ENCODE measurements around the gene XCL2. TPM values are rescaled to one million over a fixed set of nuclear protein-coding genes. Genes with fewer than 3 reads are reported as not detected.
"Not testable (repeated sequence)": the region's sequence is repeated elsewhere in the genome, so short reads cannot be mapped to it uniquely, and the experiment has no call there.

Gene XCL2, protein sequence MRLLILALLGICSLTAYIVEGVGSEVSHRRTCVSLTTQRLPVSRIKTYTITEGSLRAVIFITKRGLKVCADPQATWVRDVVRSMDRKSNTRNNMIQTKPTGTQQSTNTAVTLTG
- total RNA-seq (2014; rRNA removed) = not detected in 2 replicates
- not detected for polyA plus RNA-seq (2012)

DNA sequence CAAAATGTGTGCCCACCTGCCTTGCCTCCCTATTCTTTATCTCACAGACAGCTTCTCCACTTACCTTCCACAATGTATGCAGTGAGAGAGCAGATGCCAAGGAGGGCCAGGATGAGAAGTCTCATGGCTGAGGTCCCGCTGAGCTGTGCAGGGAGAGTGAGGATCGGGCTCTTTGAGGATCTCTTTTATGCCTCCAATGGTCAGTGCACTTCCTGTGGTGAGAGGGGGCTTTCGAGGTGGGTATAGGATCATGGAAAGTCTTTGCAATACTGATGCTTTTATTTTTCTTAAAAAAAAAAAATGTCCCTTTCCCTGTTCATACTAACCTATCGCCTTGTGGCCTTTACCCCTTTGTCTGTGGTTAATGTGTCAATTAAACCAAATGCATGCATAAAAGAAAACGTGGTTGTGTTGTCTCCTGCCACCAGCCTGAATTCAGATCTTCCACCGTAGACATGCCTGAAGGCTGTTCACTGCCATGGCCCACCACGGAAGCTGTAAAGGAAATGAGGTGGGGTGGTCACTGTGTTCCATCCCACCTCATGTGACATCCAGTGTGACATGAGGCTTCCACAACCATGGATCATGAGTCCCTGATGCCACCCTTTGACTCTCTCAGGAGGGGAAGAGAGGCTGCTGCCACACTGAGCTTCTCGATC lies at the start of gene XCL2:
XCL2 (minus strand) TSS at position 158 of the 659 bp plus-strand sequence; CDS start at position 125, 33 bp downstream.
- DNase-seq (ENCODE audit: low read depth) = not testable (repeated sequence)

DNA sequence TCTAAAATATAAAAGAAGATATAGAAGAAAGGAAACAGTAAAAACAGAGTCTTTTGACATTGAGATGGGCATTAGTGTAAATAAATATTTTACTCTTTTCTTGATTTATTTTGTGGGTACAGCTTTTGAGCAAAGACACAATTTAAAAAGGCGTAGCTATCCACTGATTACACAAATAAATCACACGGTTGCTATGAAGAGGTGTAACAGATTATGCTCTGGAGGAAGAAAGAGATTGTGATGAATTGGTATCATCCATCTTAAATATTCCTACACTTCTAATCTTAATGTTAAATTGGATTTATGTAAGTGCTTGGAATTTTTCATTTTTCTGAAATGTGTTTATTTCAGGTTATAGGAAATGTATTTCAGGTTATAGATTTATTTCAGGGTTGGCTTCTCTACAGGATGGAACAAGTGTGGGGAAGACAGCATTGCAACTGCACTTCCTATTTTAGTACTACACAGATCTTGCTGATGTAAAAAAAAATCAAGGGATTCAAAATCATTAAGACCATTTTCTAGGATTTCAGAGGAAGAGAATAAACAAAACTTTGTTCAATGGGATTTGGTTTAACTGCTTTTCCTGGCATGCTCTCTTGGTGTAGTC lies 47.9 kb upstream of the XCL2 start:
- no peak for DNase-seq (ENCODE audit: low read depth)

DNA sequence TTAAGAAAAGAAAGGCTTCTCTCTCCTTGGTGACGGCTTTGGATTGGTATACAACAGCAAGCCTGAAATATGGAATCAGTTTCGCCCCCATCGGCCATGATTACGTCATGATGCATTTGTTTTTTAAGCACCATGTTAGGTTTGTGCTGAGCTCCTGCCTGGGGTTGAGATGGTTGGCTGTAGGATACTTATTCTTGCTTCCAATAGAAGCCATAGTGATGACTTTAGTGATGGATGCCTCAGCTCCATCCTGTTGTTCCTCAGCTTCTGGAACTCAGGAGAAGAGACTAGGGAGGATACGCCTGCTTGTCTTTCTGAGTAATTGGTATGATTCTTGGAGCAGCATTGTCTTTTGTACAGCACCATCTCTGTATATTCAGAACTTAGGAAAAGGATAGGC lies 47.3 kb upstream of the XCL2 start:
- no peak for DNase-seq (ENCODE audit: low read depth)

DNA sequence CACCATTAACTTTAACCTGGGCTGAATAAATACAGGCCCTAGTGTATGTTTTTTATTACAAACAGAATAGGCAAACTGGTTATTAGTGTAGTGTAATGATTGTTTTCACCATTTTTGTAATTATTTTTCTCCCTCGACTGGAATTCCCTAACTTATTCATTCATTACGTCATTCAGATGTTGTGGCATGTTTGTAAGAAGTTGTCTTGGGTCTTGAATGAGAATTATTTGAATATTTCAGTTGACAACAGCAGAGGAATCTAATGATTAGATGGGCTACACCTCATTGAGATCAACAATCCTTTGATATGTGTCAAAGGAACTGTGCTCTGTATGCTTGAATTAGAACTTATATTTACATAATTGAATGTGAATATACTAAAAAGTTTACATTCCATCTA lies 45.4 kb upstream of the XCL2 start:
- no peak for DNase-seq (ENCODE audit: low read depth)

DNA sequence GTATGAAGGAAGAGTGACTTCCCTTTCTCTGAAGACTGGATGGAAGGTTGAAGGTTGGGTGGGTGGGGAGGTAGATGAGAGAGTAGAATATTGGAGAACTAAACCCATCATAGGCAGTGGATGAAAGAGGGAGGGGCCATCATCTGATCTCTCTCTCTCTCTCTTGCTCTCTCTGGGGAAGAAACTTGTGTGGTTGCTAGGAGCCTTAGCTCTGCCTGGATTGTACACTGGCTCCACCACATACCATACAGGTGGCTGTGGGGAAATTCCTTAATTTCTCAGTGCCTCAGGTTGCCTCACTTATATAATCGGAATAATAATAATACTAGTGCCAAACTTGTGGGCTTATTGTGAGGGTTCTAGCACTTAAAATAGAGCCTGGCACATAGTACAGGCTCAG lies 42.1 kb upstream of the XCL2 start:
- DNase-seq (ENCODE audit: low read depth) = no peak

DNA sequence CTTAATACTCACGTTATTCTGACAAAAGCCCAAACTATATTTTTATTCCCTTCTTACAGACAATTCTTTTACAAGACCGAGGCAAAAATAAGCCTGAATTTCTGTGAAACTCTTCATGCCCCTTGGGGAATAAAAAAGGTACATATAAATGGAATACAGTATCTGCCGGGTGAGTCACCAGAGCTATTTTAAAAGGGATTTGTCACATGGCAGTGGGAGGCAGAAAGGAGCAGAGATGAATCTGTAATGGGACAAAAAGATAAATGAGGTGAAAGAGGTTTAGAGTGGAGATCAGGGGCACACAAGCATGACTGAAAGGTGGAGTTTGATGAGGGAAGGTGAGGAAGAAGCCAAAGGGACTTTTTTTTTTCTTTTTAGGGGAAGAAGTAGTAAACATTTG lies 41.4 kb upstream of the XCL2 start:
- DNase-seq (ENCODE audit: low read depth) = peak; percentile 56

DNA sequence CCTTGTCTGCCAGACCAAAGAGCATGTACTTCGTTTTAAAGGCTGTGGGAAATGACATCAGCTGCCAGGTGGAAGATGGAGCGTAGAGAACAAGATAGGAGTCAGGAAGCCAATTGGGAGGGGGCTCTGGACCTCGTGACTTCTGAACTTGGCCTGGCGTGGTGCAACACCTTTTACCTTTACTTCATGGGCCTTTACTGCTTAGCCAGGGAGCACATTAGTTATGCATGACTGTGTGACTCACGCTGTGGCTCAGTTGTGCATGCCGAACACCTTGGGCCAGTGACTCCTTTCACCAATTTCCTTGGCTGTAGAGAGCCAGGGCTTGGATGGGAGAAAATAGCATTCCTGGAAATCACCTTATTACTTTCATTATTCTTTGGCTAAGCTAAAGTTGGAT lies 39.8 kb upstream of the XCL2 start:
- no peak for DNase-seq (ENCODE audit: low read depth)

DNA sequence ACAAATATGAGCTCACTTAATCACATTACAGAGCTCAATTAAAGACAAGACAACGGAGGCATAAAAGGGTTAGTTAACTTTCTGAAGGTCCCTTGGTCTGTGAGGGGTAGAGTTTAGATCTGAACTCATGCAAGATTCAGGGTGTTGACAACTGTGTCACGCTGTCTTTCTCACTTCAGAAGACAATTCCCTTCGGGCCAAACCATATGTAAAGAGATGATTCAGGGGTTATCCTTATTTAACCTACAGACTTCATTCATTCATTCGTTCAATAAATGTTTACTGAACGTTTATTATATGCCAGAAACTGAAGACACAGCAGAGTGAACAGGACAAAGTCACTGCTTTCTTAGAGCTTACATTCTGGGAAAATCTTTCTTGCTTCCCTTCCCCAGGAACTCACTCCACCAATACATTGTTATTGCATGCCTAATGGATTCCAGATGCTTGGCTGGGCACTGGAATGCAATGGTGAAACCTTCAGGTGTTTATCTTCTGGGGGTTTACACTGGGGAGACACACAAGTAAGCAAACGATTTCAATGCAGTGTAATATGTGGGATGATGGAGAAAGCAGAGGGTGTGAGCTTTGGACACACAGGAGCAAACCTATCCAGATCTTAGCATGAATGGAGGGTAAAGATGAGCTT lies 39.0 kb upstream of the XCL2 start:
- no peak for DNase-seq (ENCODE audit: low read depth)

DNA sequence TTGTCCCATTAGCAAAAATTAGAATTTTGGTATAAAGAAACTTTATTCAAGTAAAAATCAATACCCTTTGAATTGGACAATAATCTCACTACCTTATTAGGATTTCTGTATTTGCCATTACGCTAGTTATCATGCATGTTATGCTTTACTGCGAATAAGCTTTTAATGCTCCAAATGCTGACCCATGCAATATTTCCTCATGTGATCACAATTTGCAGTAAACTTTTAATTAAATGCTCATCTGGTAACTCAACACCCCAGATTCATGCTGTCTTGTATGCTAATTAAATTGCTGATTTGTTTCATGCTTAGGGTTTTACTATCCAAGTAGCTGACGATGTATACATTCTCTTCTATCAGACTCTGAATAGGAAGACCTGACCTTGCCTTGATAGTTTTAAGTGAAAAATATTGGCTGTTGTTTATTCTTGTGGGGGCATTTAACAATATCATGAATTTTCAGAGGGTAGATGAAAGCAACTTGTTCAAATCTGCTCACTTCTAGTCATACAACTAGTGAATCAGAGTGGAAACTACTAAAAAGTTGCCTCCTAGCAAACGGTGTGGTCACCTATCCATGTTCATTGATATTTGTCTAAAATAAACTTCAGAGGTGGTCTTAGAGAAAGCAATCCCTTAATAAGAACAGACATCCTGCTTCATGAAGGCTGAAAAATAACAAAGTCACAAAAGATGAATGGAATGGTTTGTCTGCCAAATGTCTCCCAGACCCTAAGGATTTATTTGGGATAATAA lies 38.2 kb upstream of the XCL2 start:
- no peak for DNase-seq (ENCODE audit: low read depth)

DNA sequence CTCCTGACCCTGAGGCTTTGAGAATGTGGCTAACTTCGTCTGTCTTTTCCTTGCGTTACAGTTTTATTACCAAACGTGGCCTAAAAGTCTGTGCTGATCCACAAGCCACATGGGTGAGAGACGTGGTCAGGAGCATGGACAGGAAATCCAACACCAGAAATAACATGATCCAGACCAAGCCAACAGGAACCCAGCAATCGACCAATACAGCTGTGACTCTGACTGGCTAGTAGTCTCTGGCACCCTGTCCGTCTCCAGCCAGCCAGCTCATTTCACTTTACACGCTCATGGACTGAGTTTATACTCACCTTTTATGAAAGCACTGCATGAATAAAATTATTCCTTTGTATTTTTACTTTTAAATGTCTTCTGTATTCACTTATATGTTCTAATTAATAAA lies 37.2 kb upstream of the XCL2 start:
- DNase-seq (ENCODE audit: low read depth) = not testable (repeated sequence)

DNA sequence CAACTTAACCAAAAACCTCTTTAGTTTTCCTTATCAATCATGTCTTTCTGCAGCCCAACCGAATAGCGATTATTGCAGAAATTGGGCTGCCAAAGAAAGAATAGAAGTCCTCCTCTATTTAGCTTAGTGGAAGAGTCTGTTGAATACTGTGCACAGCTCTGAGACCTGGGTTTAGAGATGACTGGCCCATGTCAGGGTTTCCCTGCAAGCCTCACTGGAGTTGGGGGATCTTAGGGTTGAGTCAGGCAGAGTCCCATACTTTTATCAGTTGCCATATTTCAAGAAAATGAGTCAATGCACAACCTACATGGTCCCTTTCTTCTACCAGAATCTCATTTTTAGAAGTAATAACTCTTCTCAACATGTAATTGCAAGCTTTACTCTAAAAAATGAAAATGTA lies 36.5 kb upstream of the XCL2 start:
- DNase-seq (ENCODE audit: low read depth) = not testable (repeated sequence)

DNA sequence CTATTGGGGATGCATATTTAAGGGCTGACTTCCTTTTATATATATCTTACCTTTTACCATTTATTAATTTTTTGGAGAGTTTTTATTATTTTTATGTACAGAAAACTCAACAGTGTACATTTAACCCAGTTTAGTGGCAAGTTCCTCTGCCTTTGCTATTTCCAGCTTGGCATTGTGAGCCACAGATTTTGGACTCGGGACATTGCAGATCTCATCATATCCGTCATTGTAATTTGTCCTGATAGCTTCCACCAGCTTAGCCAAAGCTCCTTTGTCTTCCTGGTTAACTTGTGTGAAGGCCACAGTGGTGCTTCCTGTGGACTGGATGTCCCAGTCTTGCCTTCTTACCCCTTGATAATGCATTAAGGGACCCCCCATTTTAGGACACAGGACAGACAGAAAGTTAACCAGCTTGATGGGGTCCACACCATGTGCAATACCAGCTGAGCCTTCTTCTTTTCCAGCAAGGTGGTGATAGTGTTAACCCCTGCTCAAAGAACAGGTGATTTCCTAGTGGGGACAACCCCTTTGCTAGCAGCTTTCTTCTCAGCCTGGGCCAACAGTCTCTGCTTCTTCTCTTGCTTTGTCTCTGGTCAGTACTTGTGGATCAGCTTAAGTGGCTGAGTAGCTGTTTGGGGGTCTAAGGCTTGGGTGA lies 34.9 kb upstream of the XCL2 start:
- DNase-seq (ENCODE audit: low read depth) = not testable (repeated sequence)

DNA sequence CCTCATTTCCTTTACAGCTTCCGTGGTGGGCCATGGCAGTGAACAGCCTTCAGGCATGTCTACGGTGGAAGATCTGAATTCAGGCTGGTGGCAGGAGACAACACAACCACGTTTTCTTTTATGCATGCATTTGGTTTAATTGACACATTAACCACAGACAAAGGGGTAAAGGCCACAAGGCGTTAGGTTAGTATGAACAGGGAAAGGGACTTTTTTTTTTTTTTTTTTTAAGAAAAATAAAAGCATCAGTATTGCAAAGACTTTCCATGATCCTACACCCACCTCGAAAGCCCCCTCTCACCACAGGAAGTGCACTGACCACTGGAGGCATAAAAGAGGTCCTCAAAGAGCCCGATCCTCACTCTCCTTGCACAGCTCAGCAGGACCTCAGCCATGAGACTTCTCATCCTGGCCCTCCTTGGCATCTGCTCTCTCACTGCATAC lies 32.5 kb upstream of the XCL2 start, which contains the start of gene XCL1:
XCL1 (plus strand) TSS at position 361 of the 444 bp plus-strand sequence; CDS start at position 394, 33 bp downstream.
- DNase-seq (ENCODE audit: low read depth) = not testable (repeated sequence)

DNA sequence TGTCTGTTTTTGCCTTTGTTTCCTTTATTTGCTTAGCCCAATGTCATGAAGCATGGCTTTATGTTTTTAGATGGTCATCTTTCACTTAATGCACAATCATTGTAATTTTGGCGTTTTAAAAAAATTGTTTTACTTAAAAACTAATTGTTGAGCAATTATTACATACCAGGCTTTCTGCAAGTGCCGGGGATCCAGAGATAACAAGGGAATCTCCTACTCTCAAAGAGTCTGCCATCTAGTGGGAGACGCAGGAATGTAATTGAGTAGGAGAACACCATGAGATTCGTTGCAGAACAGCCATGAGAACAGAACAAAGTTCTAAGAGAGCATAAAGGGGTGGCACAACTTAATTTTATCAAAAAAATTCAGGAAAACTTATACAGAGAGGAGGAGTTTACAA lies 30.4 kb upstream of the XCL2 start:
- DNase-seq (ENCODE audit: low read depth) = peak; percentile 17

DNA sequence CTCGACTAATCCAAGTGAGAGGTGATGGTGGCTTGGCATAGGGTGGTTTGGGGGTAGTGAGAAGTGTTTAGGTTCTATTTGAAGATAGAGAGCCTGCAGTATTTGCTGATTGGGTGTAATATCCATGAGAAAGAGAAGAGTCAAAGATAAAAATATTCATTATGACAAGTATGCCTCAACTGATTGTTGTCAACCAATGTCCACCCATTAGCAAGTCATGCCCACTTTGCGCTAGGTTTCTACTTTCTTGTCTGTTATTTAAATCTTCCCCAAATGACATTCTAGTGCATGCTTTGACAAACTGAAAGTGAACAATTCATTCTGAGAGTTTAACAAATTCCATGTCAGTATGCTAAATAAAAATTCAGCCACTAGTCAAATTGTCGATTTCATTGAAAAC lies 28.8 kb upstream of the XCL2 start:
- no peak for DNase-seq (ENCODE audit: low read depth)

DNA sequence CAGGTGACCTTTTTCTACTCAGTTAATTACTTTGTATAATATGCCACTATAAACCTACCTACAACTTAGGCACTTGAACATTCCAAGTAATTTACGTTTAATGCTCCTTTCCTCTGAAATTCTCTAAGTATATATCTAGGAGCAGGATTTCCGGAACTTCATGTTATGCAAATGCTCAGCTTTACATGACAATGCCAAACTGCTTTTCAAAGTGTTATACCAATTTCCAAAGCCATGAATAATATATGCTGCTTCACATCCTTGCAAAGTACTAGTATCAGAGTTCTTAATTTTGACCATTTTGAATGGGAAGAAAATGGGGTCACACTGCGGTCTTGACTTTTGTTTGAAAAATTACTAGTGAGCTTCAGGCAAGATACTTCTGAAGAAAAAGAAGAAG lies 26.9 kb upstream of the XCL2 start:
- no peak for DNase-seq (ENCODE audit: low read depth)

DNA sequence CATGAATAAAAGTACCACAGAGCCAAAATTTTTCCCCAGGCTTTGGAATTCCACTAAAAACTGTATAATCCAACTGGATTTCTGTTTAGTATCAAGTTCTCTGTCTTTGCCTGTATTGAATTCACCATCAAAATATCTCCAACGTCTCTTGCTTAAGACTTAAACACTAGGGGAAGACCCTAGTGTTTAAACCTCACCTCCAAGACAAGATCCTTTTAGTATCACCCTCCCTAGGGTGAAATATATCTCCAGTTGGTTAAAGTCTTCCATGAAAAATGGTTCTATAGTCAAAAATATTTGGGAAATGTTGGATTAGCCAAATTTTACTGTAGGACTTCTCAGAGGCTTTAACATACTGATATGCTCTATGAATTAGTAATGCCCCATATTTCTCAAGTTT lies 24.5 kb upstream of the XCL2 start:
- no peak for DNase-seq (ENCODE audit: low read depth)

DNA sequence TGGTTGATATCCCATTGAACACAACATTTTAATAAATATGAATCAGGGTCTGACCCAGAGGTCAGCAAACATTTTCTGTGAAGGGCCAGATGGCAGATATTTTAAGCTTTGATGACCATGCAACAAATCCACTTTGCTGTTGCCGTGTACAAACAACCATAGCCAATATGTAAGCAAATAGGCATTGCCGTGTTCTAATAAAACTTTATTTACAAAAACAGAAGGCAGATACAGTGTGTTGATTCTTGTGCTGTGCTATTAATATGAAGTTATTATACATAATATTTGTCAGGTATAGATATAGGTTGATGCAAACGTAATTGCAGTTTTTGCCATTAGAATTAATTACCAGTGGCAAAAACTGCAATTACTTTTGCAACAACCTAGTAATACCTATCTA lies 23.8 kb upstream of the XCL2 start:
- DNase-seq (ENCODE audit: low read depth) = no peak

DNA sequence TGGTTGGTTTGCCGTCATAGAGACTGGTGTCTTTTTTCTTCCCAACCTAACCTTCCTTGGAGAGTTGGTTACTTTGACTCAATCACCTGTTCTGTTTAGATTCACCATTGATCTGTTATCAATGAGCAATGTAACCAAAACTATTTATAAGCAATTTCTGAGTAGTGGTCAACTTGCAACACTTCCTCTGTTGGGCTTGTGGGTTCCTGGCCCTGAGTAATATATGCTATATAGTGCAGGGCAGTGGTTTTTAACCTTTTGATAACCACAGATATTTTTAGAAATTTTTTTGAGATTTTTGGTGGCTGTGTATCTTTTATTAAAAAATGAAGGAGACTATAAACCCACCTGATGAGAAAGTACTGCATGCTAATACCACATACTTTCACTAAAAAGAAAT lies 23.2 kb upstream of the XCL2 start:
- DNase-seq (ENCODE audit: low read depth) = no peak

DNA sequence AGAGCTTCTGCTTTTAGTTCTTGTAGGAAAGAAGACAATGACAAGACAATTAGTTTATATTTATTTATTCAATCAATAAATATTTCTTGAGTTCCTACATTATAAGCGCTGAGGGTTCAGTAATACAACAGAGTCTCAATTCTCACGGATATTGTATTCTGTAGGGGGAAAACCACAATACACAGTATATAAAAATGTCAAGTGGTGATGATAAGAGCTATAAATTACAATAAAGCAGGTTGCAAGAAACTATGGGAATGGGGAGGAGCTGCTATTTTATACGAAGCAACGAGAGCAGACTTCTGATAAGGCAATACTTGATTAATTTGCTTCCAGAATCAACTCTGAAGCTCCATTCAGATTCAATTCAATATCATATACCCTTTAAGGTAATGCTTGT lies 22.0 kb upstream of the XCL2 start:
- DNase-seq (ENCODE audit: low read depth) = no peak

DNA sequence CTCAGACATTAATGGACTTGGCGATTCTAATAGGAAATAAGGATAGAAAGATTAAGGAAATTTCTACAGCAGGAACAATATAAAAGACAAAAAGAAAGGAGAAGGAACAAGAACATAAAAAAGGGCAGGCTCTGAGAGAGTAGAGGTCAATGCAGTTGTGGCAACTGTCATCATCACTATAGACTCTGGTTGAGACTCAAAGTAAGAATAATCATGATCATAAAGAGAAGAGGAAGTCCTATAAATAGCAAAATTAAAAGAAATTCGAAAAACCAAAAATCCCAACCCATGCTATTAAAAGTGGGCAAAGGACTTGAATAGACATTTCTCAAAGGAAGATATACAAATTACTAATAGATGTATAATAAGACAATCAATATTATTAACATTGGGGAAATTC lies 18.2 kb upstream of the XCL2 start:
- DNase-seq (ENCODE audit: low read depth) = no peak
